Neutrophil (primary cell): ENCODE results near the gene SECTM1.

Experiments
- H3K27ac ChIP-seq: fragments of 200-600 bp; sonication (generic); 2 replicates; pipeline ENCODE4 v1.5.1; 2016; ENCODE audit warnings: mild to moderate bottlenecking, moderate library complexity
- H3K27me3 ChIP-seq: fragments of 200-600 bp; sonication (generic); 2 replicates; pipeline ENCODE4 v1.6.0; 2016; ENCODE audit warnings: mild to moderate bottlenecking
- H3K36me3 ChIP-seq: fragments of 200-600 bp; sonication (generic); 2 replicates; pipeline ENCODE4 v1.5.1; 2017
- H3K4me1 ChIP-seq, 2 experiments: fragments of 200-600 bp in 1 of 2; sonication (generic) in 1 of 2; 1 replicate in 1 of 2; 2 replicates in 1 of 2; pipeline versions ENCODE4 v1.5.1 to v1.6.1; 2013 to 2016; ENCODE audit warnings: low read depth in 1 of 2, low read length in 1 of 2, mild to moderate bottlenecking in 1 of 2, moderate library complexity in 1 of 2; ENCODE audit not compliant: control insufficient read depth in 1 of 2, insufficient read depth in 1 of 2
- H3K4me3 ChIP-seq, 2 experiments: fragments of 200-600 bp in 1 of 2; sonication (generic) in 1 of 2; 1 replicate in 1 of 2; 2 replicates in 1 of 2; pipeline ENCODE4 v1.5.1; 2013 to 2016; ENCODE audit warnings: low read depth in 1 of 2, low read length in 1 of 2, mild to moderate bottlenecking in 1 of 2, moderate library complexity in 1 of 2
- H3K9me3 ChIP-seq: fragments of 200-600 bp; sonication (generic); 2 replicates; pipeline ENCODE4 v1.5.1; 2016
- TF ChIP-seq, protein P1 (sequence below): fragments of 200-600 bp; sonication (generic); IDR thresholded peaks from 2 replicates; pipeline ENCODE4 v1.5.1; 2016; ENCODE audit warnings: antibody characterized with exemption

Gene SECTM1

DNA sequence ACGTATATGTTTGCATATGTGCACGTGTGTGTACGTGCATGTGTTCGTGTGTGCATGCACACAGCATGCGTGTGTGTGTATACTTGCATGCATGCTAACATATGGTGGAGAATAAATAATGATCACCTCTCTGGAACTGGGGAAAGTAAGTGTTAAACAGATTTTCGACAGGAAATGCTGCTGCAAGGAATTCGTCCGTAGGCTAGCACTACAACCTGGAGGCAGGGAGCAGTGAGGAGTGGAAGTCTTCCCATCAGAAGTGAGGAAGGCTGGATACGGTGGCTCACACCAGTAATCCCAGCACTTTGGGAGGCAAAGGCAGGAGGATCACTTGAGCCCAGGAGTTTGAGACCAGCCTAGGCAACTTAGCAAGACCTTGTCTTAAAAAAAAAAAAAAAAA lies 55.3 kb downstream of the SECTM1 start:
- TF ChIP-seq, protein P1, sequence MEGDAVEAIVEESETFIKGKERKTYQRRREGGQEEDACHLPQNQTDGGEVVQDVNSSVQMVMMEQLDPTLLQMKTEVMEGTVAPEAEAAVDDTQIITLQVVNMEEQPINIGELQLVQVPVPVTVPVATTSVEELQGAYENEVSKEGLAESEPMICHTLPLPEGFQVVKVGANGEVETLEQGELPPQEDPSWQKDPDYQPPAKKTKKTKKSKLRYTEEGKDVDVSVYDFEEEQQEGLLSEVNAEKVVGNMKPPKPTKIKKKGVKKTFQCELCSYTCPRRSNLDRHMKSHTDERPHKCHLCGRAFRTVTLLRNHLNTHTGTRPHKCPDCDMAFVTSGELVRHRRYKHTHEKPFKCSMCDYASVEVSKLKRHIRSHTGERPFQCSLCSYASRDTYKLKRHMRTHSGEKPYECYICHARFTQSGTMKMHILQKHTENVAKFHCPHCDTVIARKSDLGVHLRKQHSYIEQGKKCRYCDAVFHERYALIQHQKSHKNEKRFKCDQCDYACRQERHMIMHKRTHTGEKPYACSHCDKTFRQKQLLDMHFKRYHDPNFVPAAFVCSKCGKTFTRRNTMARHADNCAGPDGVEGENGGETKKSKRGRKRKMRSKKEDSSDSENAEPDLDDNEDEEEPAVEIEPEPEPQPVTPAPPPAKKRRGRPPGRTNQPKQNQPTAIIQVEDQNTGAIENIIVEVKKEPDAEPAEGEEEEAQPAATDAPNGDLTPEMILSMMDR, result no peak
- Histone ChIP-seq H3K4me1 (peaks cover 60 to 67% of the 10 kb centered on the region in 2 experiments), H3K4me3 (no peak overlapping the region)

DNA sequence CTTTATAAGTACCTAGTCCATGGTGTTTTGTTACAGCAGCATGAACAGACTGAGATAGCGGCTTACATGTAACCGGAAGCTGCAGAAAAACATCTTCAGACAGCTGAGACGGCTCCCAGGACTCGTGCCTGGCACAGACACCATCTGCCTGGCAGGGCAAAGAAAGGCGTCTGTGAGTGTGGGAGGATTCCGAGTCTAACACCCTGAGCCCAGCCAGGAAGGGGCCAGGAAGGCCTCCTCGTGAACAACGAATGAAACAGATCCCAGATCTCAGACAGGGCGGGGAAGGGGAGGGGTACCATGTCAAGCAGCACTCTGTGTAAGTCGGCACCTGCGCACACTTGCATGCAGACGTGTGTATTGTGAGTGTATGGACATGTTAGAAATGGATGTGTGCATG lies 55.7 kb downstream of the SECTM1 start:
- Histone ChIP-seq H3K27me3 (no peaks in the 10 kb centered on the region), H3K4me1 (peaks cover 60 to 67% of the 10 kb centered on the region in 2 experiments), H3K36me3 (peaks cover 7% of the 10 kb centered on the region), H3K9me3 (no peaks in the 10 kb centered on the region), H3K27ac (peak overlapping the region; percentile 97), H3K4me3 (no peak overlapping the region)
- TF ChIP-seq, protein P1, result no peak

More for the DNA sequence above, 55.3 kb downstream of the SECTM1 start:
- Histone ChIP-seq H3K27ac (peak overlapping the region; percentile 97), H3K27me3 (no peaks in the 10 kb centered on the region), H3K36me3 (peaks cover 7% of the 10 kb centered on the region), H3K9me3 (no peaks in the 10 kb centered on the region)

DNA sequence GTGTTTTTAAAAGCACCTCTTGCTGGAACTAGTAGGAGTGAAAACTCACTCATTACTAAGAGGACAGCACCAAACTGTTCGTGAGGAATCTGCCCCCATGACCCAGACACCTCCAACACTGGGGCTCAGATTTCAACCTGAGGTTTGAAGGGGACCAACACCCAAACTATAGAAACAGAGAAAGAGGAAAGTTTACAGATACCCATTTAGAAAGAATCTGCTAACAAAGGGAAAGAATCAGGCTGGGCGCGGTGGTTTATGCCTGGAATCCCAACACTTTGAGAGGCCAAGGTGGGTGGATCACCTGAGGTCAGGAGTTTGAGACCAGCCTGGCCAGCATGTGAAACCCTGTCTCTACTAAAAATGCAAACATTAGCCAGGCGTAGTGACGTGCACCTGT lies 56.6 kb downstream of the SECTM1 start:
- Histone ChIP-seq H3K4me1 (peaks cover 66 to 74% of the 10 kb centered on the region in 2 experiments), H3K27me3 (no peaks in the 10 kb centered on the region), H3K27ac (peak overlapping the region; percentile 97), H3K9me3 (no peaks in the 10 kb centered on the region), H3K36me3 (peaks cover 8% of the 10 kb centered on the region), H3K4me3 (no peak overlapping the region)
- TF ChIP-seq, protein P1, result no peak

DNA sequence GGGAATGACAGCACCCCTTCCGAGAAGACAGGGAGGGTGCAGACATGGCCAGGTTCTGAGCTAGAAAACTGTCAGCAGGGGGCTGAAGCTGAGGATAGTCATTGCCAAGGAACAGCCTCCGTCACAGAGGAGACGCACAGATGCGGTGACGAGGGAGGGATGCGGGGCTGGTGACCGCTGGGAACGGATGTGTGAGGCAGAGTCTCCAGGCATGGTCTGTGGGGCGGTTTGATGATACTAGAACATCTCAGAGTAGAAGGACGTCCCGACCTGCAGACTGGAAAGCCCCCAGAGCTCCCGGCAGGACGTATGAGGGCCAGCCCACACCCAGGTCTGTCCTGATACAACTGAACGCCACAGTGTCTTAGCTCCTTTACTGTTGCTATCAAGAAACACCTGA lies 58.2 kb downstream of the SECTM1 start:
- Histone ChIP-seq H3K27me3 (no peaks in the 10 kb centered on the region), H3K4me1 (peaks cover 68 to 78% of the 10 kb centered on the region in 2 experiments), H3K27ac (no peak overlapping the region), H3K36me3 (peaks cover 24% of the 10 kb centered on the region), H3K4me3 (no peak overlapping the region), H3K9me3 (no peaks in the 10 kb centered on the region)
- TF ChIP-seq, protein P1, result no peak

DNA sequence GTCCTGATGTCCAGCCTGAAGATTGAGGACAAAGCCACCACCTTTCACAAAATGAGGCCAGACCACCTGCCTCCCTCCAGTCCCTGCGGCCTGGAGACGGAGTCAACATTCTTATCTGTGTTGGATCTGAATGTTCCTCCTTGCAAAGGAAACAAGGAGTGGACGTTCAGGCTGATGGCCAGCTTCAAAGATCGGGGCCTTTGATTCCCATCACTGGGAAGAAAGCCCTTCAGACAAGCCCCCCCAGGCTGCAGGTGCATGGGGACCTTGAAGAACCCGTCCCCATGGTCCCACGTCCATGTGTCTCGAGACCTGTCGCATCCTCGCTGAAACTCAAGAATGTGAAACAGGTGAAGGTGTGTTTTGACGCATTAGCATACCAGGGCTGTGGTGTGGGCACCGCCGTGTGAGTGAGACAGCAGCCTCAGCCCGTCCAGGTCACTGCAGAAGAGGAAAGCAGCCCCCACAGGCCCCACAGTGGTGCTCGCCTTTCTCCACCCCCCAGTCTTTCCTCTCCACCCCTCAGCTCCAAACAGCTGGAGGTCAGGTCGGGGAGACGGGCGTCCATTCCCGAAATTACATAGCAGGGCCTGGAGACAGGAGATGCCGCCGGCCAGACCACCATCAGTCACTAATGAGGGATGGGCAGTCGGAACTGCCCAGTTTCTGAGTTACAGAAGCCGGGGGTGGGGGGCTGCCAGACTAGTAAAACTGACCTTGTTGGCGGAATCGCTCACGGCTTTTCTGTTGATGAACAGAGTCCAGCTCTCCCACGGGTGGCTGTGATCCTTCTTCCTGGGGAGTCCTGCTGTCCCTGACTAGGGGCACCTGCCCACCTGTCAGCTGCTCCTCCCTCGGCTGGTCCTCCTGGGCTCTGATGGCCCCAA lies 59.2 kb downstream of the SECTM1 start:
- no peaks in the 10 kb centered on the region for H3K27me3 ChIP-seq
- H3K27ac ChIP-seq, result peak overlapping the region; percentile 100
- peak overlapping the region; percentile 78 to 99 for H3K4me3 ChIP-seq
- H3K36me3 ChIP-seq, result peaks cover 34% of the 10 kb centered on the region
- TF ChIP-seq, protein P1, result no peak
- H3K4me1 ChIP-seq, result peaks cover 68 to 77% of the 10 kb centered on the region in 2 experiments
- H3K9me3 ChIP-seq, result no peaks in the 10 kb centered on the region
